ENCODE results near the gene APMAP. TPM values are rescaled to one million over a fixed set of nuclear protein-coding genes. Genes with fewer than 3 reads are reported as not detected.

APMAP gene
- total RNA-seq, 3 donors from 2014 or later (not counting 1 experiment from before 2014, with no cell fraction given): 205 to 212 (median 207) TPM

DNA sequence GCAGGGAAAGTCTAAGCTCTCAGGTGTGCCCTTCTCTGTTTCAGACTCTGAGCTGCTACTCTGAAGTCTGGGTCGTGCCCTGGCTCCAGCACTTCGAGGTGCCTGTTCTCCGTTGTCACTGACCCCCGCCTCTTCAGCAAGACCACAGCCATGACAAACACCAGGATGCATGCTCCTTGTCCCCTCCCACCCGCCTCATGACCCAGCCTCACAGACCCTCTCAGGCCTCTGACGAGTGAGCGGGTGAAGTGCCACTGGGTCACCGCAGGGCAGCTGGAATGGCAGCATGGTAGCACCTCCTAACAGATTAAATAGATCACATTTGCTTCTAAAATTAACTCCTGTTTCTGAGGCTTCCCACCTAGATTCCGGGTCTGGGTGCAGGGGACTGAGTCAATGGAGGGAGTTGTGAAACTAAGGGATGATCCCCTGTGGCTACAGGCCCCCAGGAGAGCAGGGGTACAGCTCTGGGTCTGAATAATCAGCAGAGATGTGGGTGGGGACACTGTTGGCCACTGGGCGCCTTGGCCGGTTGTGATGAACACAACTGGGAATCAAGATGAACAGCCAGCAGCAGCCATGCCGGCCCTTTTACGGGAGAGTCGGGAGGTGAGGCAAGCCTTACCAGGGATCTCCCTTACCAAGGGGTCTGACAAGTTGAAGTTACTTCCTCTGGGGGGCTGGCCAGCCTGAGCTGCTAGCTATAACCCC, 32.8 kb downstream of the APMAP start:
- H3K36me3 ChIP-seq (ENCODE audit: control insufficient read depth, insufficient read depth, low read length): peaks cover 82% of the 10 kb centered on the region
- TF ChIP-seq, protein P1, sequence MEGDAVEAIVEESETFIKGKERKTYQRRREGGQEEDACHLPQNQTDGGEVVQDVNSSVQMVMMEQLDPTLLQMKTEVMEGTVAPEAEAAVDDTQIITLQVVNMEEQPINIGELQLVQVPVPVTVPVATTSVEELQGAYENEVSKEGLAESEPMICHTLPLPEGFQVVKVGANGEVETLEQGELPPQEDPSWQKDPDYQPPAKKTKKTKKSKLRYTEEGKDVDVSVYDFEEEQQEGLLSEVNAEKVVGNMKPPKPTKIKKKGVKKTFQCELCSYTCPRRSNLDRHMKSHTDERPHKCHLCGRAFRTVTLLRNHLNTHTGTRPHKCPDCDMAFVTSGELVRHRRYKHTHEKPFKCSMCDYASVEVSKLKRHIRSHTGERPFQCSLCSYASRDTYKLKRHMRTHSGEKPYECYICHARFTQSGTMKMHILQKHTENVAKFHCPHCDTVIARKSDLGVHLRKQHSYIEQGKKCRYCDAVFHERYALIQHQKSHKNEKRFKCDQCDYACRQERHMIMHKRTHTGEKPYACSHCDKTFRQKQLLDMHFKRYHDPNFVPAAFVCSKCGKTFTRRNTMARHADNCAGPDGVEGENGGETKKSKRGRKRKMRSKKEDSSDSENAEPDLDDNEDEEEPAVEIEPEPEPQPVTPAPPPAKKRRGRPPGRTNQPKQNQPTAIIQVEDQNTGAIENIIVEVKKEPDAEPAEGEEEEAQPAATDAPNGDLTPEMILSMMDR (IDR thresholded peaks at IDR 0.05): no peak
- ATAC-seq: peak; percentile 17 to 38 (median 22)
- no peaks in the 10 kb centered on the region for H3K27me3 ChIP-seq (ENCODE audit: control insufficient read depth, insufficient read depth, low read length)
- H3K27ac Mint-ChIP-seq: peak overlapping the region; percentile 98 to 100
- no peaks in the 10 kb centered on the region for H3K27me3 Mint-ChIP-seq (ENCODE audit: low read depth in 2 of 2)
- H3K27ac ChIP-seq (ENCODE audit: low read length): peak overlapping the region; percentile 99
- peak; percentile 54 to 59 for DNase-seq
- H3K9me3 ChIP-seq (ENCODE audit: control insufficient read depth, insufficient read depth, low read length): no peaks in the 10 kb centered on the region
- H3K4me3 ChIP-seq (ENCODE audit: low read length): no peak overlapping the region
- peaks cover 95% of the 10 kb centered on the region for H3K4me1 ChIP-seq (ENCODE audit: control insufficient read depth, insufficient read depth, low read length)
- H3K4me1 Mint-ChIP-seq: peaks cover 90 to 97% of the 10 kb centered on the region in 2 donors
- 66% methylated on average over 14 of the region's 14 CpGs for WGBS (ENCODE audit: insufficient coverage)
- intact Hi-C loops (cut with micrococcal nuclease): loop anchor here (2.0 to 10.0 kb wide), 4 partner anchors 29 to 1595 kb away; partner anchors contain the start of gene GZF1
- no peaks in the 10 kb centered on the region for H3K9me3 Mint-ChIP-seq
- peak overlapping the region; percentile 84 for H3K4me3 Mint-ChIP-seq
- peaks cover 17% of the 10 kb centered on the region for H3K36me3 Mint-ChIP-seq

DNA sequence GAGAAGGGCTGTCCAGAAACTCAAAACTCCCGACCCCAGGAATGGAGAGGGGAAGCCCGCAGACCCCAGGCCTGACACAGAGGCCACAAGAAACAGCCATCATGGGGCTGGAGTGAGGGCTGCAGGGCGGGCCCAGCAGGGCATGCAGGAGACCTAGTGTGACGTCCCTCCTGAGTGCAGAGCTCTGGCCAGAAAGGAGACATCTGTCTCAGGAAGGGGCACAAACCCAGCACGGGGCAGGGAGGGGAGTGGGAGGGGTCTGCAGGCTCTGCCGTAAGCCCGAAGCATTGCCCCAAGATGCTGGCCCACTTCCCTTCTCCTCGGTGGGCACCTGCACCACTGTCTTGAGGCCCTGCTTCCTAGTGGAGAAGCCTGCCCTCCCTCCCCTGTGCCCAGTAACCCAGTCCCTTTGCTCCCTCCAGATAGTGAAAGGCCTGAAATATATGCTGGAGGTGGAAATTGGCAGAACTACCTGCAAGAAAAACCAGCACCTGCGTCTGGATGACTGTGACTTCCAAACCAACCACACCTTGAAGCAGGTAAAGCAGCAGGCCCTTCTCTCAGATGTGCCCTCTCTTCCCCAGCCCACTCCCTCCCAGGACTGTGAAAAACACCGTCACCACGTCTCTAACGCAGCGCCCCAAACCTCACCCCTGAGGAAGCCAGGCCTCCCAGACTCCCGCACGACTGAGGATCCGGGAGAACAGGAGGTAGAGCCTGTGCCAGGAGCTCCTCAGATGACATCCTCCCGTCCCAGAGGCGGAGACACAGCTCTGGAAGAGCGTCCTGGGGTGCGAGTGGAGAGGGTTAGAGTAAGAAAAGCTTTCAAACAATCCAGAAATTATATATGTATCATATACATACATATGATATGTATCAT, 33.8 kb downstream of the APMAP start:
- peaks cover 91 to 94% of the 10 kb centered on the region in 2 donors for H3K4me1 Mint-ChIP-seq
- Histone ChIP-seq H3K27me3 (ENCODE audit: control insufficient read depth, insufficient read depth, low read length) (no peaks in the 10 kb centered on the region), H3K36me3 (ENCODE audit: control insufficient read depth, insufficient read depth, low read length) (peaks cover 79% of the 10 kb centered on the region), H3K27ac (ENCODE audit: low read length) (peak overlapping the region; percentile 99), H3K4me3 (ENCODE audit: low read length) (no peak overlapping the region), H3K9me3 (ENCODE audit: control insufficient read depth, insufficient read depth, low read length) (no peaks in the 10 kb centered on the region), H3K4me1 (ENCODE audit: control insufficient read depth, insufficient read depth, low read length) (peaks cover 92% of the 10 kb centered on the region)
- TF ChIP-seq, protein P1 (IDR thresholded peaks at IDR 0.05): no peak
- intact Hi-C loops (cut with micrococcal nuclease): loop anchor here (10.0 kb wide), 3 partner anchors 814 to 1594 kb away; partner anchors contain the start of gene GZF1
- H3K36me3 Mint-ChIP-seq: peaks cover 17% of the 10 kb centered on the region
- H3K27me3 Mint-ChIP-seq (ENCODE audit: low read depth in 2 of 2): no peaks in the 10 kb centered on the region
- no peaks in the 10 kb centered on the region for H3K9me3 Mint-ChIP-seq
- peak overlapping the region; percentile 84 for H3K4me3 Mint-ChIP-seq
- H3K27ac Mint-ChIP-seq: peak overlapping the region; percentile 98 to 100
- ATAC-seq (no peak), DNase-seq (peak in 1 of 2 donors; percentile 25)
- 59% methylated on average over 16 of the region's 20 CpGs for WGBS (ENCODE audit: insufficient coverage)

DNA sequence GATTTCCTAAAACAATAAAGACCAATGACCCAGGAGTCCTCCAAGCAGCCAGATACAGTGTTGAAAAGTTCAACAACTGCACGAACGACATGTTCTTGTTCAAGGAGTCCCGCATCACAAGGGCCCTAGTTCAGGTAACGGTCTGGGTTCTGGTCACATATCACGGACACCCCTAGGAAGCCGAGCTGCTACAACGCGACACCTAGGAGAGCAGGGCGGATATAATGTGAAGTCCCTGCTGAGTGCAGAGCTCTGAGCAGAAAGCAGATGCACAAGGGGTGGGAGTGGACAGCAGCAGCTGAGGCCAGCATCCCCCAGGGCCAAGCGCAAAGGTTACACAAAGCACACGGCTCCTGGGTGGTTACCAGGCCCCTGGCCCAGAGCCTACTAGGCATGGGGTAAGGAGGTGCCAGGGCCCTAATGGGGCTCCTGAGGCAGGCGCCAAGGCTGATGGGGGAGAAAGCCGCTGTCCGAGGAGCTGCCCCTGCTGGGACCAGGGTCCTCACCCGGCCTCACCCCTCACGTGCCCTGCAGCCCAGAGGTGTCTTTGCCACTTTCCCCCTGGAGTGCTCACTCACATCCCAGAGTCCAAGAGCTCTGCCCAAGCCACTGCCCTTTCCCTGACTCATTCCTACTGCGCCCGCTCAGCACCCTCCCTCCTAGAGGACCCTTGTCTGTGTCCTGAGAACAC, 35.1 kb downstream of the APMAP start:
- Histone ChIP-seq H3K36me3 (ENCODE audit: control insufficient read depth, insufficient read depth, low read length) (peaks cover 79% of the 10 kb centered on the region), H3K27ac (ENCODE audit: low read length) (peak overlapping the region; percentile 99), H3K27me3 (ENCODE audit: control insufficient read depth, insufficient read depth, low read length) (no peaks in the 10 kb centered on the region), H3K4me3 (ENCODE audit: low read length) (no peak overlapping the region), H3K9me3 (ENCODE audit: control insufficient read depth, insufficient read depth, low read length) (no peaks in the 10 kb centered on the region), H3K4me1 (ENCODE audit: control insufficient read depth, insufficient read depth, low read length) (peaks cover 92% of the 10 kb centered on the region)
- H3K4me3 Mint-ChIP-seq: peak overlapping the region; percentile 61
- ATAC-seq (no peak), DNase-seq (peak in 1 of 2 donors; percentile 17)
- TF ChIP-seq, protein P1 (IDR thresholded peaks at IDR 0.05): no peak
- H3K27ac Mint-ChIP-seq: peak overlapping the region; percentile 98 to 100
- H3K27me3 Mint-ChIP-seq (ENCODE audit: low read depth in 2 of 2): no peaks in the 10 kb centered on the region
- H3K4me1 Mint-ChIP-seq: peaks cover 90 to 94% of the 10 kb centered on the region in 2 donors
- peaks cover 6% of the 10 kb centered on the region for H3K36me3 Mint-ChIP-seq
- H3K9me3 Mint-ChIP-seq: no peaks in the 10 kb centered on the region
- WGBS (ENCODE audit: insufficient coverage): 92% methylated on average over 18 of the region's 18 CpGs
- intact Hi-C loops (cut with micrococcal nuclease): loop anchor here (10.0 kb wide), 3 partner anchors 813 to 1593 kb away; partner anchors contain the start of gene GZF1

Measured in natural killer cell (primary cell).